ENCODE results near the gene CSMD2. TPM values are rescaled to one million over a fixed set of nuclear protein-coding genes. Genes with fewer than 3 reads are reported as not detected.

Gene CSMD2
- total RNA-seq, 1 donor from 2014 or later, result 0.27 TPM

DNA sequence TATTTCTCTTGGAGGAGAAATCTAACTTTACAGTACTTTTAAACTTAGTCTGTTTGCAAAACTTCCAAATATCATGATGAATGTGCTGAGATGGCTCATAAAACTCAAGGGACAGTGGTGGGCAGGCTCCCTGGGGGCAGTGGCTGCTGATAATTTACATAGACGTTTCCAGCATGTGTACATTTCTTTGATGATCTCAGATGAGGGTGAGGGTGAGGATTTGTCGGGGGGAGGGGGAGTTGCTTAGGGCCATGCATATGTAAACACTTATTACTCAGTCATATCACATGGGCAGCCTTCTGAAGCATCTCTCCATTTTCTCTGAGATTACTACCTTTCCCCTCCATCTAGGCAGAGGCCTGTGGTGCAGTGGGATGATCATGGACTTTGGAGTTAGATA lies 454.1 kb downstream of the CSMD2 start:
- TF ChIP-seq, protein P1, sequence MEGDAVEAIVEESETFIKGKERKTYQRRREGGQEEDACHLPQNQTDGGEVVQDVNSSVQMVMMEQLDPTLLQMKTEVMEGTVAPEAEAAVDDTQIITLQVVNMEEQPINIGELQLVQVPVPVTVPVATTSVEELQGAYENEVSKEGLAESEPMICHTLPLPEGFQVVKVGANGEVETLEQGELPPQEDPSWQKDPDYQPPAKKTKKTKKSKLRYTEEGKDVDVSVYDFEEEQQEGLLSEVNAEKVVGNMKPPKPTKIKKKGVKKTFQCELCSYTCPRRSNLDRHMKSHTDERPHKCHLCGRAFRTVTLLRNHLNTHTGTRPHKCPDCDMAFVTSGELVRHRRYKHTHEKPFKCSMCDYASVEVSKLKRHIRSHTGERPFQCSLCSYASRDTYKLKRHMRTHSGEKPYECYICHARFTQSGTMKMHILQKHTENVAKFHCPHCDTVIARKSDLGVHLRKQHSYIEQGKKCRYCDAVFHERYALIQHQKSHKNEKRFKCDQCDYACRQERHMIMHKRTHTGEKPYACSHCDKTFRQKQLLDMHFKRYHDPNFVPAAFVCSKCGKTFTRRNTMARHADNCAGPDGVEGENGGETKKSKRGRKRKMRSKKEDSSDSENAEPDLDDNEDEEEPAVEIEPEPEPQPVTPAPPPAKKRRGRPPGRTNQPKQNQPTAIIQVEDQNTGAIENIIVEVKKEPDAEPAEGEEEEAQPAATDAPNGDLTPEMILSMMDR (IDR thresholded peaks at IDR 0.05; ENCODE audit: partially characterized antibody, unreplicated experiment), result no peak
- Mint-ChIP-seq H3K9me3 (ENCODE audit: unreplicated experiment) (no peaks in the 10 kb centered on the region), H3K27ac (ENCODE audit: unreplicated experiment) (no peak overlapping the region), H3K4me1 (ENCODE audit: low read depth, unreplicated experiment) (peaks cover 24% of the 10 kb centered on the region), H3K27me3 (ENCODE audit: unreplicated experiment) (no peaks in the 10 kb centered on the region), H3K36me3 (ENCODE audit: unreplicated experiment) (no peaks in the 10 kb centered on the region), H3K4me3 (ENCODE audit: unreplicated experiment) (no peak overlapping the region)
- DNase-seq, result no peak

DNA sequence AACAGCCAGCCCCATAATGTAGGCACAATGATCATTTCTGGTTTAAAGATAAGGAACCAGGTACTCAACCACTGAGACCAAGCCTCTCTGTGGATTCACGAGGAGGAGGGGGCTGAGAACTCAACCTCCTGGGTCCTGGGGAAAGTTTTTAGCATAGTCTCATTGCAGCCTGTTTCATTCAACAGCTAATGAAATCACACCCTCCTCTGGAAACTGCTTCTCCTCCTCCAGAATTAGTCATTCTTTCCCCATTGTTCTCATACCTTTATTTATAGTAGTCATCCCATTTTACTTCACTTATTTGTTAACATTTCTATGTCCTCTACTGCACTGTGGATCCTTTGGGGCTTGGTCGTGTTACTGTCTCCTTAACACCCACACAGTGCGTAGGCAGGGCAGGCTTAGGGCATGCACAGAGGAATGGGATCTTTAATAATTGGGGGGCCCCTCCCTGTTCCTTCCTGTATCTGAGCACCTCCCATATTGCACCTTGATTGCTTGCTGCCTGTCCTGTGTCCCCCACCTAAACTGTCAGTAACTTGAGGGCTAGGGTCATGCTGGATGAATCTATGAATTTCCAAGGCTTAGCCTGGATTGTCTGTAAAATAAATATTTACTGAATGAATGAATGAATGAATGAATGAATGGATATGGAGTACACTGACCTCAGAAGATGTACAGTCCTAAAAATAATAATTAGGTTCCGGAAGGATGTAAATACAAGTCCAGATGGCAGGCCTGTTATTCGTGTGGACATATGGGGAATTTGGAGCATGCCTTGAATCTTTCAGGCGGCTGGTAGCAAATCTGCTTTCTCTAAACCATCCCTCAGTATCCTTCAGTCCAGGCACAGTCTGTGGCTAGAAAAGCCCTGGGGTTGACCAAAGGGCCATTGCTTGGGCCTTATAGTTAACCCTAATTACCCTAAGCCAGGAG lies 455.0 kb downstream of the CSMD2 start:
- Mint-ChIP-seq H3K9me3 (ENCODE audit: unreplicated experiment) (no peaks in the 10 kb centered on the region), H3K36me3 (ENCODE audit: unreplicated experiment) (no peaks in the 10 kb centered on the region), H3K4me1 (ENCODE audit: low read depth, unreplicated experiment) (peaks cover 24% of the 10 kb centered on the region), H3K4me3 (ENCODE audit: unreplicated experiment) (no peak overlapping the region), H3K27ac (ENCODE audit: unreplicated experiment) (no peak overlapping the region), H3K27me3 (ENCODE audit: unreplicated experiment) (no peaks in the 10 kb centered on the region)
- no peak for DNase-seq
- TF ChIP-seq, protein P1 (IDR thresholded peaks at IDR 0.05; ENCODE audit: partially characterized antibody, unreplicated experiment), result no peak

DNA sequence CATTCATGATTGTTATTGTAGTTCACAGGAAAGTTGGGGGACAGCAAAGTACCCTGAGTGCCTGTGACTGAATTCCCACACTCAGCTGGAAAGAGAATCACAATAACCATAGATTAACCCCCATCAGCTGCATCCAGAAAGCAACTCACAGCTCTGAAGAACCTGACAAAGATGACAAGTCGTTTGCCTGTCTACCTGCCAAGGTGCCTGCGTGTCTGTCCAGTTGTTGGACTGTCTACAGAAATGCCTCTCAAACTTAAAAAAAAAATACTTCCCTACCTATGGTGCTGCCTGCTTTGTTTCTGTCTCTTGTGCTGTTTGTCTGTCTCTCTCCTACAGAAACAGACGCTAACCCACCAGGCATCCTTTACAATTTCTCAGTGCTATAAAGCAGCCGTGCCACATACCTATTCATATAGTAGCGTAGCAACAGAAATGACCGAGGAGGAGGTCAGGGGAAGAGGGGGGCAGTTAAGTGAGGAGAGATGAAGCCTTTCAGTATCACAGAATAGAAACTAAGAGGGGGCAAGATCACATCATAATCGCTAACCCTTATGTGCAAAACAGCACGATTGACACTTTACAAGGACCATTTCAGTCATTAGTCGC lies 455.8 kb downstream of the CSMD2 start:
- Mint-ChIP-seq H3K4me1 (ENCODE audit: low read depth, unreplicated experiment) (peaks cover 24% of the 10 kb centered on the region), H3K27ac (ENCODE audit: unreplicated experiment) (no peak overlapping the region), H3K36me3 (ENCODE audit: unreplicated experiment) (no peaks in the 10 kb centered on the region), H3K27me3 (ENCODE audit: unreplicated experiment) (no peaks in the 10 kb centered on the region), H3K9me3 (ENCODE audit: unreplicated experiment) (no peaks in the 10 kb centered on the region), H3K4me3 (ENCODE audit: unreplicated experiment) (no peak overlapping the region)
- TF ChIP-seq, protein P1 (IDR thresholded peaks at IDR 0.05; ENCODE audit: partially characterized antibody, unreplicated experiment), result no peak
- no peak for DNase-seq

DNA sequence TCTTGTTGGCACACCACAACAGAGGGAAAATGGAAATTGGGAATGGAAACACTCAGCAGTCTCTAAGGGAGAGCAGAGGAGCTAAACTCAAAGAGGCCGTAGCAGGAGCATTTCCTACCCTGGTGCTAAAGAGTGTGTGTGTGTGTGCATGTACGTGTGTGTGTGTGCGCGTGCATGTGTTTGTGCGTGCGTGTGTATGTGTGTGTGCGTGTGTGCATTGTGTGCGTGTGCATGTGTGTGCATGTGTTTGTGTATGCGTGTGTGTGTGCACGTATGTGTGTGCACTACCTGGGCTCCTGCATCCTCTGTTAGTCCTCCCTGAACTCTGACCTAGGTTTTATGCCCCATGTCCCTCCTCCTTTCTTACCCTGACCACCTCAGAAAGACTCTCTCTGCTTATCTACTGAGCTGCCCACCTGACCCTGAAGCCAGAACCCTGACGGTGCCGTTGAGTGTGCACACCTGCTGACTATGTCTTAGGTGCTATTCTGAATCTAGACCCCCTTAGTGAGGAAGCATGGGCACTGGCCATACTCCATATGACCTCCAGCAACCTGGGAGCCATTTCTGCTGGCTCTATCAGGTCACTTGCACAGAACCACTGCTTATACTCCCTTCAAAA lies 458.3 kb downstream of the CSMD2 start:
- H3K27me3 Mint-ChIP-seq (ENCODE audit: unreplicated experiment), result no peaks in the 10 kb centered on the region
- H3K27ac Mint-ChIP-seq (ENCODE audit: unreplicated experiment), result no peak overlapping the region
- H3K4me1 Mint-ChIP-seq (ENCODE audit: low read depth, unreplicated experiment), result peaks cover 16% of the 10 kb centered on the region
- no peaks in the 10 kb centered on the region for H3K9me3 Mint-ChIP-seq (ENCODE audit: unreplicated experiment)
- TF ChIP-seq, protein P1 (IDR thresholded peaks at IDR 0.05; ENCODE audit: partially characterized antibody, unreplicated experiment), result no peak
- H3K4me3 Mint-ChIP-seq (ENCODE audit: unreplicated experiment), result no peak overlapping the region
- H3K36me3 Mint-ChIP-seq (ENCODE audit: unreplicated experiment), result no peaks in the 10 kb centered on the region
- DNase-seq, result no peak

Measured in glutamatergic neuron (in vitro differentiated cells).